Activated gamma-delta T cell treated with anti-CD3 and anti-CD28 coated beads, Interleukin-2, amount 50 U/mL, for 16 hours (primary cell): ENCODE measurements around the gene COL17A1.

ENCODE experiments used
- DNase-seq: peaks from one replicate; pipeline ENCODE4 v3.0.0-alpha.2; 2020; ENCODE audit warnings: low read depth

Gene COL17A1

DNA sequence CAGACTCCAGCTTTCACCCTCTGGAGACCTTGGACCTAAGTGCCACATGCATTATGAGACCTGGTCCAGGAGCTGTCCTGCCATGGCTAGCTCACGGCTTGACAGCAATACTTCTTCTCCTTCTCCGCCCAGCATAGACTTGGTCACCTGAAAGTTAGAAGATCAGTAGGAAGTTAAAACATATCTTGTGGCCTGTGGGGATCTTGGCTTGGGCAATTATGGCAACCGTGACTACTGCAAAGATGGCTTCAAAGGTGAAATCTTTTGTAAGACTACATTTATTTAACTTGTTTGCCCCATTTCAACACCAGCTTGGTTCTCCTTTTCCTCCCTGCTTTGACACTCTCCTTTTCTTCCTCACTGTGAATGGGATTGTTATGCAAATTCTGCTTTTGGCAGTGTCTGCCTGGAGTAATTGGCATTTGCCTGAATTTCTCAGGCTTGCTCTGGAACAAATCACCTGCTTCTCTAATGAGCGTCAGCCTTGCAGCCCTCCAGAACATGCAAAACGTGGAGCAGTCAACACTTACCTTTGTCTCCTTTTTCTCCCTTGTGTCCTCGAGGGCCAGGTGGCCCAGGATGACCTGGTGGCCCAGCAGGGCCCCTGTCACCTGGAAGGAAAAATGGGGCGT is 53.4 kb downstream of the COL17A1 start:
- no peak for DNase-seq

DNA sequence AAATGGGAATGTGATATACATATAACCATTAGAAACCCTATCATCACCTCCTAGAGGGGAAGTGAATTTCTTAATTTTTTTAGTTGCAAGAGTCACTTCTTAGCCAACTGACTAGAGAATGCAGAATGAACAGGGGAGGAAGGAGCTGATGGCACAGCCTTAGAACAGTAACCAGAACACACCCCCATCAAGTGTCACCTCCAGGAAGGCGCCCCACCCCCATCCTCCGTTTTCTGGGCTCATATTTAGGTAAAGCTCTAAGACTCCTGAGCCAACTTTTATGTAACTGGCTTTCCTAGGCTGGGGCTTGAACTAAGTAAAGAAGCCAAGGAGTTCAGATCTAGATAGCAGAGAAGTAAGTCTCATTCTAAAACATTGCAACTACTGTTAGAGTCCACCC is 54.0 kb downstream of the COL17A1 start:
- DNase-seq = no peak

DNA sequence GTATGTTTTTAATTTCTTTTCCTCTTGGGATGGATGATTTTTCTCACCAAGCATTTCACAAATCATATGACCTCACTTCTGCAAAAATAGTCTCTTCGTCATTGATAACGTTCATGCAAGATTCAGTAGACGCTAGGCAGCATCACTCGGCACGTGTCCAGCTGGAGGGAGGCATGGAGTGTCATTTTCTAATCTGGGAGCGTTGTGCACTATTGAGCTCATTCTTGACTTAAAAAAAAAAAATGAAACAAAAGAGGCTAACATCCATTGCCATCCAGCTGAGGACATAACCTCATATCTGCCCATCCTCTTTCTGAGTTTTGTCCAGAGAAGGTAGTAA is 56.2 kb downstream of the COL17A1 start:
- no peak for DNase-seq

DNA sequence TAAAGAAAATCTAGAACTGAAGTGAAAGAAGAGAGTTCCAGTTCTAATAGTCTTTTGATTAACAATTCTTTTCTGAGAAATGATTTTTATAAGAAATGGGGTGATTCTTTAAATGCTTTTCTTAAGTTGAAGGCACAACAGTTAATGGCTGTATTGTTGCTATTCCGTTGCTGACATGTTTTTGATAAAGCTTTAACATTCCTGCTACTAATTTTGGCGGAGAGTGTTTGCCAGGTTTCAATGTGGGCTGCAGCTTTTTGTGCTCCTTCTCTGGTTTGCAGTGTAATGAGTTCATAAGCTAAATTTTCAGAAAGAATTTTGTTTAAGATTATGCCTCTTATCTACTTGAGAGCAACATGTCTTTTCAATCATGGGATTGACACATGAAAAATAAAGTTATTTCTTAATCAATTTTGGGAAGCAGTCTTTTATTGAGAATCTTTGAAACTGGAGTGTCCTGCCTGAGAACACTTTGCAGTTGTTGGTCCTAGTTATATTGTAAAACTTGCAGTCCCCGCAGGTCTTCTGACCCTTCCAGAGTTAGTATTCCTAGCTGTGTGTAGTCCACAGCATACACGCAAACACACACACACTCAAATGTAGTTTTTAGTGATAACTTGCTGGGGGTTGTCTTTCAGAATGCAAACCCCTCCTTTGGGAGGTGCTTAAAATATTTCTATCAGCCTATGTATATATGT is 56.7 kb downstream of the COL17A1 start:
- DNase-seq = no peak

DNA sequence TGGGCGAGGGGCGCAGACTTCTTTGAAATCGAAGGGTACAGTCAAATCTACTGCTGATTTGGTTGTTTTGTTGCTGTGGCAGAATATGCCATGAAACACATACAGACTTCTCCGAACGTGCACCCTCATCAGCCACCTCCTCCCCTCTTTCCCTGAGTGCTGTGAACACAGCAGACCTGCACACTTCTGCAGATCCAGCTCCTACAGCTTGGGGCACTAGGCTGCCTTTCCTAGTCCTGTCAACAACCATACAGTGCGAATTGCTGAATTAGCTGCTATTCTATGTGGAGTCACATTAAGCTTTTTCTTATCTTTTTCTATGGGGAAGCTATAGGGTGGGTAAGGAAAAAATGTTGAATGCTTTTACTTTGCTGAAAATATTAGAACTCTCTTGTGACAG is 57.5 kb downstream of the COL17A1 start:
- DNase-seq = no peak

DNA sequence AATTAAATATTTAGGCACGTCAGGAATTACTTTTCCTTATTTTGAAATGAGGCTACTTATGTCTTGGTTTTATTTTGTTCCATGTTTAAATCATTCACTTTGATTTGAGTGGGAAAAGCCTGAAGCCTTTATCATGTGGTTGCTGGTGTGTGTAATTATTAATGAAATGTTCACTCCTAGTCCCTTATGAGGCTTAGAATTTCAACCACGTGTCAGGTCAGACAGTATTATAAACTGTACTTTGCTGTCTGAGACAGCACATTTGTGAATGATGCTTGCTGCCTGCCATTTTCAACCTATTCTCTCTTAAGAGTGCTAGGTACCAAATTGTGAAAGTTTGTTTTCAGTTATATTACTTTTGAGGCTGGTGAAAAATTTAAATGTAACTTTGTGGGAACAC is 58.9 kb downstream of the COL17A1 start:
- DNase-seq = no peak

DNA sequence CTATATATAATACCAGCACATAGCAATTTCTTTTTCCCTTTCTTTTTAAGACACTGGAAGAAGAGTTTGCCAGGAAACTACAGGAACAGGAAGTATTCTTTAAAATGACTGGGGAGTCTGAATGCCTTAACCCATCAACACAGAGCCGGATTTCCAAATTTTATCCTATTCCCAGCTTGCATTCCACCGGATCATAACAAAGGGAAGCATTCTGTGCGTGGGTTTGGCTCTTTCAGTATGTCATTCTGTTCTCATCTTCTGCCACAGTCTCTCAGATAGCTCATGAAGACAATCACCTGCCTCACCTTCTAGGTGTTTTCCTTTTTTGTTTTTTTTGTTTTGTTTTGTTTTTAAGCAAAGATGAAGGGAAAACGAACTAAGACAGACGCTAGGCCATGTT is 60.2 kb downstream of the COL17A1 start:
- no peak for DNase-seq

DNA sequence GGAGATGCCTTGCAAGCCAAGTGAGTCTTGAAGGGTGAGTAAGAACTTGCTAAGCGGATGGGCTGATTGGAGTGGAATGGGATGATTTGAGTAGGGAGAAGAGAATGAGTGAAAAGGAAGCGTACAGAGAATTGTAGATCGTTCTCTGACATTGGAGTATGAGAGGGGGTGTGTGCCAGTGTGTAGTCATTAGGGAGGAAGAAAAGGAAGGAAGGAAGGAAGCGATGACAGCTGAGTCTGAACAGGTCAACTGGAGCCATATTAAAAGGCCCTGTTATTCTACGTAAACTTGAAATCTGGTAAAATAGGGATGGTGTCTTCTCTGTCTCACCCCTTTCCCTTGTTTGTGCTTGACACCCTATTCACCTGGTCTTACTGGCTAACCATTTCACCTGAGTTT is 63.7 kb downstream of the COL17A1 start:
- DNase-seq = no peak

DNA sequence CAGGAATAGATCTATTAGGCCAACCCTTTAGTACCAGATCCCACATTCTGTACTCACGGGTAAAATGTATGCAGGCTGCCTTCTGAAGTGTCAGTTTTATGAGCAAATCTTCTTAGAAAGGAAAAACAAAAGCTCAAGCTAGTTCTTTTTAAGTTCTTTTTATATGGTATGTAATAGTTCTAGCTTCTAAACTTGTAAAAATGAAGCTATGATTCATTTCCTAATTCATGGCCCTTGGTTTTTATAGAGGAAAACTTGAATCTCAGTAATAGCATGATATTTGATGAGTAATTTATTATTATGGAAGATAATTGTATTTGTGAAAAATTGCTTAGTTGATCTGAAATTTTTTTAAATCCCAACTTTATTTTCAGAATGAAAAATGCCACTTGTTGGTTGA is 64.4 kb downstream of the COL17A1 start:
- no peak for DNase-seq

DNA sequence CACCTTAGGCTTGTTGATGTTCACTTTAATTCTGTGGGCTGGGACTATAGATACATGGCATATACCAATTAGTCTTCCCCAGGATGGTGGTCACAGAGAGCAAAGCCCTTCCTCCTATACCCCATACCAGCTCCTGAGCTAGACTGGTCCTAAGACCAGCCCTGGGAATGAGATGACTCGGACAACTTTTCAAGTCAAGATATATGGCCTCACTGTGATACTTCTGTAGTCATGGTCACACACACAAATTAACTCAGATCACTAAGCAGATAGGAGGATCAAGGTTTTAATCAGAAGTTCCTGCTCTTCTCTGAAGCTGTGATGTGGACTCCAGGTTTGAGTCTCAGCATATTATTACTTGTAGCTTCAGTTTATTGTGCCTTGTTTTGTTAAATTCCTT is 65.7 kb downstream of the COL17A1 start:
- DNase-seq = no peak

DNA sequence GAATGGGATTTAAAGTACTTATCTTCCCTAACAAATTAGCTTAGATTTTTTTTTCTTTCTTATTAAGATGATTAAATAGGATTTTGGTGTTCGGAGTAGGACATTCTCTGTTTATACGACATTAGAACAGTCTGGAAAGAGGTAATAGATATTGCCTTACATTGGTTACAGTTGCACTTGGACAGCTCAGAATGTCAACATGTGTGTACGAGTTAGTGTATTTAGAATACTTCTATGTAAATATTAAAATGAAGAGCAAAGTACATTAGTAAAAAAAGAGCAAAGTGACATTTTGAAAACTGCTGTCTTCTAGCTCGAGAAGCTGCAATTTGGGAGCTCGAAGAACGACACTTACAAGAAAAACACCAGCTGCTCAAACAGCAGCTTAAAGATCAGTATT is 67.2 kb downstream of the COL17A1 start:
- DNase-seq = no peak

DNA sequence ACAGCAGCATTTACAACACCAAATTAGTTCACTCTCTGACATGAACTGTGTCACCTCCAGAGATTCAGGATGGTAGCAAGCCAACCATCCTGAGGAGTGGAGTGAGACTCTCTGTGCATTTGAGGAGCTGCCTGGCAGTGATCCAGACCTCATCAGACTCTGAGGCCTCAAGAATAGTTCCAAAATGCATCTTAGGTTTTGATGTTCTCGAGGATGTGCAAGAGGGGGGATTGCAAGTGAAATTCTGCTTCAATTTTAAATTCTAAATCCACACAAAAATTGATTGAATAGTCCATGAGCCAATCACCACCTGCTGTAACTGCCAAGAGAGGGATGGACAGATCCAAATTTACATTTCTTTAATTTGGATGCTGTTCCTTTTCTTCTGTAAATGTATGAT is 69.0 kb downstream of the COL17A1 start:
- no peak for DNase-seq

DNA sequence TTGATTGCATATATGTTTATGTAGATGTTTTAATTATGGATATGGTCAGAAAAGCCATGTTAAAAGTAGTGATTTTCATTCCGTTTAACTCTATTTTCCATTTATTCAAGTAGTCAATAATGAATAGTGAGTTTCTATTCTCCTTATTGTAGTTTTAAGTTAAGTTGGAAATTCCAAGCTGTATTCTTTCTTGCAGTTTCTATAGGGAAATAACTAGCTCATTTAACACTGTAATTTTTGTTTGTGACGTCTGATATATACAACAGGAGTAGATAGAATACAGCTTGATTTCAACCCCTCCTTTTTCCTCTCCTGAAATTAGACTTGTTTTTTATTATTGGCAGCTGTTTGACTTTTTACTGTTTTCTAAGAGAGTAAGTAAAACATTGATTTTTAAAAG is 71.5 kb downstream of the COL17A1 start:
- no peak for DNase-seq

DNA sequence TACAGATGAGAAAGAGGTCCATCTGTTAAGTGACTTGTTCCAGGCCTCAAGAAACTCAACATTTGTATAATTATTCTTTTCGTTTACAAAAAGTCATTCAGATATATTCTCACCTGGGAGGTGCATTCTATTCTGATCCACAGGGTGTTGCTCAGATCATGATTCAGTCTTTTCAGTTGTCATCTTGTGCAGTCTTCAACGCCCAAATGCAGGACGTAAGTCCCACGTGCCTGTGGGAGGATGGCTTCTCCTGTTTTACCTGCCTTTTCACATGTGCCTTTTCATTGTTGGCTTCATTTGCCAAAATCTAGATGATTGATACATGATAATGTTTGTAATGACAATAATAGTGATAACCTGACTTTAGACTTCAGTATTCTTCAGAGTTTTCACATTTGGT is 72.2 kb downstream of the COL17A1 start:
- DNase-seq = no peak

DNA sequence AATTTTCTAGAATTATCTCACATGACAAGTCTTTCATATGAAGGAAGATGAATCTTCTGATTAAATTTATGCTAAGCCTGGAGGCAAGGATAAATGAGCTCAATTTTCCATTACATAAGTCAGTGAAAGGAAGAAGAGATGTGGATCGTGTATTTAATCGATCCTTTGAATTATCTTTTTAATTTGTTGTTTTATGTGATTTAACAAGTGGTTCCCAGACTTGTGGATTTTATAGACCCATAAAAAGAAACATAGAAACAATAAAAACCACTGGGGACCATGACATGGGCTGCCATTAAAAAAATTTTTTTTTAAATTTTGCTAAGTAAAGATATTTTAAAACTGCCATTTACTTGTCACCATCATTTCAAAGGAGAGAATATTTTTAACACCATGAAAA is 73.8 kb downstream of the COL17A1 start:
- no peak for DNase-seq

DNA sequence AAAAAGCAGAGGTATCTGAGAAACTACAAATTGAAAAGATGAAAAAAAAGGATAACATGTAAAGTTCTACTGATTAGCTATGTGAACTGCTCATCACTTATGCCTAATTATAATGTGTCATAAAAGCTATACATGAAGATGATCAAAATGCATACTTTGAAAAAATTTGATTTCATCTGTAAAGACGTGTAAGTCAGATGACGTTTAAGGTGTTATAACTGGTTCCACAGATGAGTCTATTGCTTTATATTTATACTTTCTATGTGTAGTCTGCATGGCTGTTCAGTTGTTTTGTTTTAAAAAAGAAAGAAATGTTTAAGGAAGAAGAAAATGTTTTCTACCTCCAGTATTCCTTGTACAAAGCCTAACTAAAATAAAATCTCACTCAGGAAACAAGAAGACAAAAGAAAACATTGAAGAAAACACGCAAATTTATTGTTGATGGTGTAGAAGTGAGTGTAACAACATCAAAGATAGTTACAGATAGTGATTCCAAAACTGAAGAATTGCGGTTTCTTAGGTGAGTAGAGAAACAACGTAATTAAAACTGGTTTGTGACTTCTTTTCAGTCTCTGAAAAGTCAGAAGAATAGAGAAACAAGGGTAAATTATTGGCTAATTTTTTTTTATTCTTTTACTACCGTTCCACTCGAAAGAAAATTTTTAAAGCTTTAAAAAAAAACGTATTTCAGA is 80.4 kb downstream of the COL17A1 start:
- no peak for DNase-seq

DNA sequence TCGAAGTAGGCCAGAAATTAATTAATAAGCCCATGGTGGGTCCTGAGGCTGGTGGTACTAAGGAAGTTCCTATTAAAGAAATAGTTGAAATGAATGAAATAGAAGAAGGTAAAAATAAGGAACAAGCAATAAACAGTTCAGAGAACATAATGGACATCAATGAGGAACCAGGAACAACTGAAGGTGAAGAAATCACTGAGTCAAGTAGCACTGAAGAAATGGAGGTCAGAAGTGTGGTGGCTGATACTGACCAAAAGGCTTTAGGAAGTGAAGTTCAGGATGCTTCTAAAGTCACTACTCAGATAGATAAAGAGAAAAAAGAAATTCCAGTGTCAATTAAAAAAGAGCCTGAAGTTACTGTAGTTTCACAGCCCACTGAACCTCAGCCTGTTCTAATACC is 82.8 kb downstream of the COL17A1 start:
- DNase-seq = no peak

DNA sequence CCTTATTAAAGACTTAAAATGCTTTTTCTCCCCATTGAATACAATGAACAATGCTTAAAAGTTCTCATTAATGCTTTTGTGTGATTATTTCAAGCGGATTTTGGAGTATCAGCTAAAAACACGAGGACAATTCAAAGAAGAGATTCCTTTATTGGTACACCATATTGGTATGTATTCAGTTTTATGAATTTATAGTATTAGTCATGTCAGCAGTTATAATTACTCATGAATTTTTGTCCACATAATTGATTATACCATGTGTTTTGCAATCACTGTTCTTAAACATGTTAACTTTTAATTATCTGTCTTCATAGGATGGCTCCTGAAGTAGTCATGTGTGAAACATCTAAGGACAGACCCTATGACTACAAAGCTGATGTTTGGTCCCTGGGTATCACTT is 86.9 kb downstream of the COL17A1 start:
- DNase-seq = no peak

DNA sequence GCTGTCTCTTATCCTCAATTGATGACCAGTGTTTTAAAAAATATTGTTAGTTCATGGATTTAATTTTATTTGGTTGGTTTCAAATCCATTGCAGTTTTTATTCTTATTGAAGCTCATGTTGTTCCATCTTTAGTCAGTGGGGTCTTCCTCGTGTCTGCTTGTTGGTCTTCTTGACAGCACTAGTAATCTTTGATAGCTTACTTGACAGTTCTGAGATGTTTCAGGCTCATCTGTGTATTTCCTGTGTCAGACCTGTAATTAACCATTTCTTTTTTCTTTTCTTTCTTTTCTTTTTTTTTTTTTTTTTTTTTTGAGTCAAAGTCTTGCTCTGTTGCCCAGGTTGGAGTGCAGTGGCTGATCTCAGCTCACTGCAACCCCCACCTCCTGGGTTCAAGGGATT is 90.5 kb downstream of the COL17A1 start:
- DNase-seq = no peak

DNA sequence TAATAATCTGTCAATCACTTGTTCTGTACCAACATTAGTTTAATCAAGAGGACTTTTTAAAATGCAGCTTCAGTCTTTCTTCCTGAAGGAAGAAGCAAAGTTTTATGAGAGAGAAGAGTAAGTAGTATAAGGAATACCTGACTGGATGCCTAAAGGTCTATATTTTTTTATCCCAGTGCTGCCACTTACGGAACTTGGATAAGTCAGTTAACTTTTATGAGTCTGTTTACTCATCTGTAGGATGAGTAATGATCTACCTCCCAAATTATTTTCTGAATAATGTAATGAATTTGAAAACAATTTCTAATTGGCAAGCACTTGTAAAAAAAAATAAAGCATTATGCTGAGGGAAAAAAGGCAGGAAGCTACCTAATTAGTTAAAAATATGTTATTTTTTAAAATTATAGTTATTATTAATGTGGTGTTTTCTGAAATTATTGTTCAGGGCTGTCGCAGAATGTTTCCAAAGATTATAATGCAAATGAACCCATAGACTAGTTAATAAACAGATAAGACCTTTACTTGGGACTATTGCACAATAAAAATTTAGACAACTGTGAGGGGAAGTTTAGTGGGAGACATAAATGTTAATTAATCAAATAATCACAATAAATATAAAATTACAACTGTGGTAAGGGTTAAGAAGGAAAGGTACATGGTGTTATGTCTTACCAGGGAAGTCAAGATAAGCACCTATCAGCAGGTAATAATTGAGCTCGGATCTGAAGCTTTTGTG is 94.1 kb downstream of the COL17A1 start:
- DNase-seq = no peak

DNA sequence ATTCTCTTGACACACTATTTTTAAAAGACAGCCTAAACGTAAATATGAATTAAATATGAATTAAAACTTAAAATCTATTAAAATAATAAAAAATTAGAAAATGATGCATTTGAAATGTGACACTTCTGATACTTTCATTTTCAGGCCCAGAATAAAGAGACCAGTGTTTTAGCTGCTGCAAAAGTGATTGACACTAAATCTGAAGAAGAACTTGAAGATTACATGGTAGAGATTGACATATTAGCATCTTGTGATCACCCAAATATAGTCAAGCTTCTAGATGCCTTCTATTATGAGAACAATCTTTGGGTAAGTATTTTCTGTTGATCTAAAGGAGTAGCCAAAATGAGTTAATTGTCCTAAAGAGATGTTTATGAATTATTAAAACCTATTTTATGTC is 95.1 kb downstream of the COL17A1 start:
- no peak for DNase-seq

DNA sequence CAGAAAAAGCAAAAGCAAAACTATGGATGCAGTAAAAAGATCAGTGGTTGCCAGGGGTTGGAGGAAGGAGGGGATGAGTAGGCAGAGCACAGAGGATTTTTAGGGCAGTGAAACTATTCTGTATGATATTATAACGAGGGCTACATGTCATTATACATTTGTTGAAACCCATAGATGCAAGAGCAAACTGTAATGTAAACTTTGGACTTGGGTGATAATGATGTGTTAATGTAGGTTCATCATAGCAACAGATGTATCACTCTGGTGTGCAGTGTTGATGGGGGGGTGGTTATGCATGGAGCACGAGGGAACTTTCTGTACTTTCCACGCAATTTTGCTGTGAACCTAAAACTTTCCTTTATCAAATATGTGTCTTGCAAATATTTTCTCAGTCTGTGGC is 95.6 kb downstream of the COL17A1 start:
- no peak for DNase-seq

DNA sequence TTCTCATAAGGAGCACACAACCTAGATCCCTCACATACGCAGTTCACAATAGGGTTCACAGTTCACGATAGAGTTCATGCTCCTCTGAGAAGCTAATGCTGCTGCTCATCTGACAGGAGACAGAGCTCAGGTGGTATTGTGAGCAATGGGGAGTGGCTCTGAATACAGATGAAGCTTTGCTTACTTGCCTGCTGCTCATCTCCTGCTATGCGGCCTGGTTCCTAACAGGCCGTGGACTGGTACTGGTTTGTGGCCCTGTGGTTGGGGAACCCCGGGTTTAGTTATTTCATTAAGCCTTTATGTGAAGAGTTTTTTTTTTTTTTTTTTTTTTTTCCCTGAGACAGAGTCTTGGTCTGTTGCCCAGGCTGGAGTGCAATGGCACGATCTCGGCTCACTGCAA is 99.3 kb downstream of the COL17A1 start:
- no peak for DNase-seq
